ENCODE data around the gene SEPTIN2. TPM values are rescaled to one million over a fixed set of nuclear protein-coding genes. Genes with fewer than 3 reads are reported as not detected.

SEPTIN2 gene
- total RNA-seq, 2 donors from 2014 or later: 143 to 193 TPM

- no peaks in the 10 kb centered on the region for H3K9me3 ChIP-seq
- H3K36me3 ChIP-seq: peaks cover 67% of the 10 kb centered on the region
- DNase-seq (ENCODE audit: low spot score): no peak
- H3K4me1 ChIP-seq: peaks cover 0 to 7% of the 10 kb centered on the region in 2 donors
- no peaks in the 10 kb centered on the region for H3K27me3 ChIP-seq
- no peak for TF ChIP-seq CTCF (IDR thresholded peaks at IDR 0.05)
- H3K4me3 ChIP-seq: no peak overlapping the region
- peak overlapping the region in 1 of 2 donors; percentile 11 for H3K27ac ChIP-seq
Measured at GRCh38 chr2:241339839-241340630, 24.3 kb downstream of the SEPTIN2 start.

DNA sequence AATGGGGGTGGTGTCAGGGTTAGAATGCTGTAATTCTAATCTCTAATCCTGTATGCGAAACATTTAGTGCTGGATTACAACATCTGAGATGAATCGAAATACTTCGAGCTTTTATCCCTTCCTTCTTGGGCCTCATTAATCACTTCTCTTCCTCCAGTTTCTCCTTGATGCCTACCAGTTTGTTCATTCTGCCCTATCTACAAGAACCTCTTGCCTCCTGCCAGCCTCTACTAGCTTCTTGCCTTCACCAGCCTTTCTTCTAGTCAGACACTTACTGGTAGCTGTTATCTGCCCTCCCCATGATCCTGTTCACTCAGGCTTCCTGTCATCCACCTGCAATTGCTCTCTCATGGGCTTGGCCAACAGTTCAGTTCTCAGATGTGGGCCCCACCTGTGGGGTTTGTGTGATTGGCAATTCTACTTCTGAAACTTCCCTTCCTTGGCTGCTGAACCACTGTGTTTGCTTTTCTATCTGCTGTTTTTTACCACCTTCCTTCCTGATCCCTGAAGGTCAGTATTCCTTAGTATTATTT, 25.0 kb downstream of the SEPTIN2 start:
- Histone ChIP-seq H3K4me3 (no peak overlapping the region), H3K9me3 (no peaks in the 10 kb centered on the region), H3K27ac (peak overlapping the region in 1 of 2 donors; percentile 11), H3K4me1 (peaks cover 0 to 7% of the 10 kb centered on the region in 2 donors), H3K27me3 (no peaks in the 10 kb centered on the region), H3K36me3 (peaks cover 69% of the 10 kb centered on the region)
- no peak for DNase-seq (ENCODE audit: low spot score)
- no peak for TF ChIP-seq CTCF (IDR thresholded peaks at IDR 0.05)

DNA sequence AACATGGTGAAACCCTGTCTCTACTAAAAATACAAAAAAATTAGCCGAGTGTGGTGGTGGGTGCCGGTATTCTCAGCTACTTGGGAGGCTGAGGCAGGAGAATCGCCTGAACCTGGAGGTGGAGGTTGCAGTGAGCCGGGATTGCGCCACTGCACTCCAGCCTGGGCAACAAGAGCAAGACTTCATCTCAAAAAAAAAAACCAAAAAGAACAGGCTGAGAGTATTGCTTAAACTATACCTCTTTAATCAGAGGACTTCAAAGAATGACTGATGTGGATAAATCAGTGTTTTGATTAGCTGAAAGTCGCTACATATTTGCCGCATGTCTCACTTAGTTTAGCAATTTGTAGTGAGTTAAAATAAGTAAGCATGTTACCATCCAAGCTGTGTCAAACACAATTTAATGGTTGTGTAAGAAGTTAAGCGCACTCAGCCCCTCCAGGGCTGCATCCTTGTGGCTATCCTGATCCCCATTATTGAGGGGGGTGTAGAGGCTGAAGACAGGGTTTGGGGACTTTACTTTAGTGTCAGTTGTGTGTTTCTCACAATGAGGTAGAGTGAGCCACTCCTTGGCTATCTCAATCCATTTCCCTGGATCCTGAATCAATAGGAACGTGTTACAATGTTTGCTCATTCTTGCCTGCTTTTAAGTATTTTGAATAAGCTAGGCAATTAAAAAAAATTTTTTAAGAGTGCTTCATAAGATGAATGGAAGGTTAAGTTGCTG, 29.4 kb downstream of the SEPTIN2 start:
- no peak overlapping the region for H3K27ac ChIP-seq
- no peak for DNase-seq (ENCODE audit: low spot score)
- peaks cover 83% of the 10 kb centered on the region for H3K36me3 ChIP-seq
- no peak overlapping the region for H3K4me3 ChIP-seq
- H3K27me3 ChIP-seq: no peaks in the 10 kb centered on the region
- TF ChIP-seq CTCF (IDR thresholded peaks at IDR 0.05): no peak
- H3K9me3 ChIP-seq: no peaks in the 10 kb centered on the region
- H3K4me1 ChIP-seq: peaks cover 0 to 7% of the 10 kb centered on the region in 2 donors

GRCh38 chr2:241349941-241350340, 34.2 kb downstream of the SEPTIN2 start:
- no peak for DNase-seq (ENCODE audit: low spot score)
- Histone ChIP-seq H3K27me3 (no peaks in the 10 kb centered on the region), H3K4me3 (no peak overlapping the region), H3K4me1 (peaks cover 0 to 2% of the 10 kb centered on the region in 2 donors), H3K27ac (no peak overlapping the region), H3K36me3 (peaks cover 84% of the 10 kb centered on the region), H3K9me3 (no peaks in the 10 kb centered on the region)
- no peak for TF ChIP-seq CTCF (IDR thresholded peaks at IDR 0.05)

DNA sequence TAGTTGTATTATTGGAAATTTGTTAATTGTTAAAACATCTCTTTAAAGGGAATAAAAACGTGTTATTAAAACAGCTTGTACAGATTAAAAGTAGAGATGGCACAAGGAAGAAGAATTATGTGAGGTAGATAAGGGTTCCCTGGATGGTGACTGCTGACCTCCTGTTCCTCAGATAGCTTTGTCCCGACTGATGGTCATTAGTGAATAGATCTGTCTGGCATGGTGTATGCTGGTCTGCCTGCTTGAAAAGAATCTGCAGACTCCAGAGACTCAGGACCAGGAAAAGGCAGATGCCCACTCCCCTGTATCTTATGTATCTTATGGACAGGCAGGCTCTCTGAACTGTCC, 34.8 kb downstream of the SEPTIN2 start:
- no peak overlapping the region for H3K4me3 ChIP-seq
- H3K4me1 ChIP-seq: peaks cover 0 to 6% of the 10 kb centered on the region in 2 donors
- DNase-seq (ENCODE audit: low spot score): no peak
- no peaks in the 10 kb centered on the region for H3K27me3 ChIP-seq
- no peaks in the 10 kb centered on the region for H3K9me3 ChIP-seq
- no peak for TF ChIP-seq CTCF (IDR thresholded peaks at IDR 0.05)
- no peak overlapping the region for H3K27ac ChIP-seq
- peaks cover 79% of the 10 kb centered on the region for H3K36me3 ChIP-seq

All from right atrium auricular region (tissue), 2 donors.